Measurements from ENCODE around the gene LAG3.

DNA sequence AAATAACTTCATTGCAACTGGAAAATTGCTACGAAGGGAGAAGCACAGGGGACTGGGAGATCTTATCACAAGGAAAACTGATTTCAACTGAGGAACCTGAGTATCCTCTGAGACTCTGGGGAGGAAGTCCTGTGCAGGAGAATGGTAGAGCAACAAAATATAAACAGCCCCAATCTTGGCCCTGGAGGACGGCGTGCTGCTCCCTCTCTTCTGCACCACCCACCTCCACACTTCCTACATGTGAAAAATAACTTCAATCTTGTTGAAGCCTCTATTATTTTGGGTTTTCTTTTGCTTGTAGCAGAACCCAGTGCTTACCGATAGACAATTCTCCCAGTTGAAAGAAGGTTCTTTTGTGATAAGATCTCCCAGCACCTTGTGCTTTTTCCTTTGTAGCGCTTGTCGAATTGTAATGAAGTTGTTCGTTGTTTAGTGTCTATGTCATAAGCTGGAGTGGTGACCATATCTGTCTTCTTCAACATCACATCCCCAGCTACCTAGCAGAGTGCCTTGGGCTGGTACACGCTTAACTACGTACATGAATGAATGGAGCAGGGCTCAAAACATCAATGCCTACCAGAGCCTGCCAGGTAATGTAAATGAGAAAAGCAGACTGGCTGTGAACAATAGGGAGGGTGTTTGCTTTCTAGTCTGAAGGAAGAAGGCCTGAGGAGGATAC is 14.2 kb downstream of the LAG3 start:
- TF ChIP-seq, protein P1, sequence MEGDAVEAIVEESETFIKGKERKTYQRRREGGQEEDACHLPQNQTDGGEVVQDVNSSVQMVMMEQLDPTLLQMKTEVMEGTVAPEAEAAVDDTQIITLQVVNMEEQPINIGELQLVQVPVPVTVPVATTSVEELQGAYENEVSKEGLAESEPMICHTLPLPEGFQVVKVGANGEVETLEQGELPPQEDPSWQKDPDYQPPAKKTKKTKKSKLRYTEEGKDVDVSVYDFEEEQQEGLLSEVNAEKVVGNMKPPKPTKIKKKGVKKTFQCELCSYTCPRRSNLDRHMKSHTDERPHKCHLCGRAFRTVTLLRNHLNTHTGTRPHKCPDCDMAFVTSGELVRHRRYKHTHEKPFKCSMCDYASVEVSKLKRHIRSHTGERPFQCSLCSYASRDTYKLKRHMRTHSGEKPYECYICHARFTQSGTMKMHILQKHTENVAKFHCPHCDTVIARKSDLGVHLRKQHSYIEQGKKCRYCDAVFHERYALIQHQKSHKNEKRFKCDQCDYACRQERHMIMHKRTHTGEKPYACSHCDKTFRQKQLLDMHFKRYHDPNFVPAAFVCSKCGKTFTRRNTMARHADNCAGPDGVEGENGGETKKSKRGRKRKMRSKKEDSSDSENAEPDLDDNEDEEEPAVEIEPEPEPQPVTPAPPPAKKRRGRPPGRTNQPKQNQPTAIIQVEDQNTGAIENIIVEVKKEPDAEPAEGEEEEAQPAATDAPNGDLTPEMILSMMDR (IDR thresholded peaks at IDR 0.05; ENCODE audit: insufficient read depth, low read length, poor library complexity, severe bottlenecking), result no peak
- TF ChIP-seq EZH2phosphoT487 (conservative IDR thresholded peaks at IDR 0.05; ENCODE audit: low read length), result no peak
